Measurements from ENCODE around the gene PRR14L.

DNA sequence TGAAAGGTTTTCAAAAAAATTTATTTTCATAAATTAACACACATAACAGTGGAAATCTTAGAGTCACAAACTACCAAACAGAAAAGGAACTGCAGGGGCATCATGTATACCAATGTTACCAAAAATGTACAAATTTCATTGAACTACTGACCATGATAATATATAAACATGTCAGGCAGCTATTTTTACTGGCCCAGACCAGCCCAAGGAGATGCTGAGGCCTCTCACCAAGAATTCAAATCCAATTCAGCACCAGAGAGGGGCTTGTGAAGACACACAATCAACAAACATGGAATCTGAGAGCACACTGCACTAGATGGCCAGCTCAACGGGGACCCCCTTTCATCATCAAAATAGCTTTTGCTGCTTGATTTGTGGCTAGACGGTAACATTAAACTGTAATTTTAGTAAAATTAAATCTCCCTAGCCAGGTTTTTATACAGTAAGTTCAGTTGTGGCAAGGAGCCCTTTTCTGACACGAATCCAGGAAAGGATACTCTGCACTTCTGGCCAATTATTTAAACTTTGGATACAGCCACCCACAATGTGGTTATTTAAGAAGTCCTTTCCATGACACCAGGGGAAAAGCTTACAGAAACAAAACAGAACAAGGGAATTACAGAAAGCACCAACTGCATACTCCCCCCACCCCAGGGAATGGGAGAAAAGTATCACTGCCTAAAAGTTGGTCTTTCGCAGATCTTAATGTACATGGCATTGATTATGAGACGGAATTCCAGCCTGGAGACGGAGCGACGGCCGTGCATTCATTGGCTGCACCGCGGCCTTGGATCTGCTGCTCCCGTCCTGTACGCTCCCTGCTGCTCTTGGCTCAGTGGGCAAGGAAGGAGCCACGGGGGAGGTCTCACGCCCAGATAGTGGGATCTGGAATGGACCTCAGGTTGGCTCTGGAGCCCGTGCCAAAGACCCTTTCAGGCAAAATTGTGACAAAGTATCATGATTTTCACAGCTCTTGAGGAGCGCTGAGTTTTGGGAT is 68.3 kb downstream of the PRR14L start:
- TF ChIP-seq POLR2A (IDR thresholded peaks at IDR 0.05; ENCODE audit: low read length) (no peak), GATA1 (IDR thresholded peaks at IDR 0.05; ENCODE audit: low read depth, low read length) (no peak)
